PC-9 (cell line): ENCODE results near the gene ALDH2. TPM values are rescaled to one million over a fixed set of nuclear protein-coding genes. Genes with fewer than 3 reads are reported as not detected.

Experiments
- BruUV-seq: library from RNA; stranded (reverse); fragments of 400-500 nt; replicated peaks from 2 replicates; lab custom pipeline; 2021; lab: Mats Ljungman, UMichigan
- CTCF ChIA-PET: fragments of 300-600 bp; sonication (Branson Sonifier 250); formaldehyde crosslinking; loops from one replicate; lab custom pipeline; 2022; ENCODE audit warnings: antibody characterized with exemption; lab: Charles Lee
- POLR2A ChIA-PET: fragments of 300-600 bp; sonication (Branson Sonifier 250); formaldehyde crosslinking; loops from one replicate; lab custom pipeline; 2022; ENCODE audit warnings: antibody characterized with exemption; ENCODE audit not compliant: unreplicated experiment; lab: Charles Lee
- DNase-seq, 2 experiments: peaks; one replicate each; pipeline versions ENCODE4 v3.0.0 to v3.0.0-alpha.2; 2015 to 2022; ENCODE audit warnings: mixed read lengths in 1 of 2
- H2AFZ ChIP-seq: fragments of 200-600 bp; sonication (generic); 2 replicates; pipeline ENCODE4 v1.8.1; 2017; ENCODE audit warnings: antibody characterized with exemption
- H3F3A ChIP-seq: fragments of 200-600 bp; sonication (generic); 2 replicates; pipeline ENCODE4 v1.8.1; 2017; ENCODE audit warnings: antibody characterized with exemption, mild to moderate bottlenecking, low read depth; ENCODE audit not compliant: insufficient read depth
- H3K27ac ChIP-seq: fragments of 200-600 bp; sonication (generic); 2 replicates; pipeline ENCODE4 v1.6.1; 2016; ENCODE audit warnings: mixed run types
- H3K27me3 ChIP-seq: fragments of 200-600 bp; sonication (generic); 2 replicates; pipeline ENCODE4 v1.6.1; 2016; ENCODE audit warnings: low read depth, mixed run types; ENCODE audit not compliant: insufficient read depth
- H3K36me3 ChIP-seq: fragments of 200-600 bp; sonication (generic); 2 replicates; pipeline ENCODE4 v1.6.1; 2016; ENCODE audit warnings: low read depth, mixed run types
- H3K4me1 ChIP-seq: fragments of 200-600 bp; sonication (generic); replicated peaks from 2 replicates; pipeline ENCODE4 v1.6.1; 2016; ENCODE audit warnings: mixed run types; ENCODE audit not compliant: insufficient read depth
- H3K4me2 ChIP-seq: fragments of 200-600 bp; sonication (generic); 2 replicates; pipeline ENCODE4 v1.6.1; 2017; ENCODE audit warnings: mixed run types
- H3K4me3 ChIP-seq: fragments of 200-600 bp; sonication (generic); 2 replicates; pipeline ENCODE4 v1.6.1; 2016; ENCODE audit warnings: mixed run types
- H3K79me2 ChIP-seq: fragments of 200-600 bp; sonication (generic); 2 replicates; pipeline ENCODE4 v1.6.1; 2017; ENCODE audit warnings: low read depth, mixed run types
- H3K9me2 ChIP-seq: fragments of 200-600 bp; sonication (generic); 2 replicates; pipeline ENCODE4 v1.8.1; 2017; ENCODE audit warnings: mild to moderate bottlenecking; ENCODE audit not compliant: insufficient read depth
- H3K9me3 ChIP-seq: fragments of 200-600 bp; sonication (generic); 2 replicates; pipeline ENCODE4 v1.8.1; 2016; ENCODE audit warnings: low read depth; ENCODE audit not compliant: insufficient read depth
- H4K20me1 ChIP-seq: fragments of 200-600 bp; sonication (generic); 2 replicates; pipeline ENCODE4 v1.8.1; 2017; ENCODE audit not compliant: insufficient read depth
- EZH2 ChIP-seq: fragments of 200-600 bp; sonication (generic); IDR thresholded peaks from 2 replicates; pipeline ENCODE4 v1.8.0; 2017; ENCODE audit warnings: antibody characterized with exemption, low read depth
- intact Hi-C: fragments of 100-400 bp; cut with micrococcal nuclease; formaldehyde crosslinking; loops from one replicate; pipeline ENCODE4 v1.10.0; 2022; ENCODE audit not compliant: unreplicated experiment
- total RNA-seq: library from RNA; stranded (reverse); gene quantifications from 2 replicates; pipeline ENCODE4 v1.2.3, GENCODE V29; 2021
- TF ChIP-seq, protein P1 (sequence below): fragments of 200-600 bp; sonication (generic); conservative IDR thresholded peaks from 2 replicates; pipeline ENCODE4 v1.6.1; 2017; ENCODE audit warnings: mixed run types, antibody characterized with exemption, mild to moderate bottlenecking, moderate library complexity

The ALDH2 gene
- total RNA-seq, 1 experiment from 2014 or later = 38.9 TPM

DNA sequence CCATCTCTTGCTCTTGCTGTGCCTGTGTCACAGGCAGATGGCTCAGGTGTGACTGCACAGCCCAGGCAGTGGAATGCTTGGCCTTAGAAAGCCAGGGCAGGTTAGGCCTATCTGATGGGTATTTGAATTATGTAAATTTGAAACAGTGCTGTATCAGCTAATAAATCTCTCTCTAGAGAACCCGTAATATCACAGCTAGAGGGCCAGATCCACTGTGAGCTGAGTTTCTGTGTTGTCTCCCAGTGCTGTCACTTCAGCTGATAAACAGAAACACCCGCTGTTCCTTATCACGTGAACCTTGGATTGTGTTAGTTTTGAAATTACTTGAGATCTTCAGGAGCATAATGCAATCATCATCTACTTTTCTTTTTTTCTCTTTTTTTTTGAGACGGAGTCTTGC lies 21.5 kb upstream of the ALDH2 start:
- no peaks in the 10 kb centered on the region for H3K79me2 ChIP-seq
- no peaks in the 10 kb centered on the region for H3K9me3 ChIP-seq
- H3K4me2 ChIP-seq = no peak overlapping the region
- DNase-seq = no peak
- no peaks in the 10 kb centered on the region for H3F3A ChIP-seq
- no peaks in the 10 kb centered on the region for H3K36me3 ChIP-seq
- no peaks in the 10 kb centered on the region for H3K4me1 ChIP-seq
- no peaks in the 10 kb centered on the region for H3K9me2 ChIP-seq
- no peak overlapping the region for H3K27ac ChIP-seq
- H3K4me3 ChIP-seq = no peak overlapping the region
- intact Hi-C loops = no loop called here
- ChIA-PET POLR2A (no interaction called here), CTCF (no interaction called here)
- no peaks in the 10 kb centered on the region for H3K27me3 ChIP-seq
- no peaks in the 10 kb centered on the region for H4K20me1 ChIP-seq
- TF ChIP-seq, protein P1, sequence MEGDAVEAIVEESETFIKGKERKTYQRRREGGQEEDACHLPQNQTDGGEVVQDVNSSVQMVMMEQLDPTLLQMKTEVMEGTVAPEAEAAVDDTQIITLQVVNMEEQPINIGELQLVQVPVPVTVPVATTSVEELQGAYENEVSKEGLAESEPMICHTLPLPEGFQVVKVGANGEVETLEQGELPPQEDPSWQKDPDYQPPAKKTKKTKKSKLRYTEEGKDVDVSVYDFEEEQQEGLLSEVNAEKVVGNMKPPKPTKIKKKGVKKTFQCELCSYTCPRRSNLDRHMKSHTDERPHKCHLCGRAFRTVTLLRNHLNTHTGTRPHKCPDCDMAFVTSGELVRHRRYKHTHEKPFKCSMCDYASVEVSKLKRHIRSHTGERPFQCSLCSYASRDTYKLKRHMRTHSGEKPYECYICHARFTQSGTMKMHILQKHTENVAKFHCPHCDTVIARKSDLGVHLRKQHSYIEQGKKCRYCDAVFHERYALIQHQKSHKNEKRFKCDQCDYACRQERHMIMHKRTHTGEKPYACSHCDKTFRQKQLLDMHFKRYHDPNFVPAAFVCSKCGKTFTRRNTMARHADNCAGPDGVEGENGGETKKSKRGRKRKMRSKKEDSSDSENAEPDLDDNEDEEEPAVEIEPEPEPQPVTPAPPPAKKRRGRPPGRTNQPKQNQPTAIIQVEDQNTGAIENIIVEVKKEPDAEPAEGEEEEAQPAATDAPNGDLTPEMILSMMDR = no peak
- TF ChIP-seq EZH2 = no peak
- H2AFZ ChIP-seq = no peak overlapping the region
- no TSS peak for BruUV-seq

DNA sequence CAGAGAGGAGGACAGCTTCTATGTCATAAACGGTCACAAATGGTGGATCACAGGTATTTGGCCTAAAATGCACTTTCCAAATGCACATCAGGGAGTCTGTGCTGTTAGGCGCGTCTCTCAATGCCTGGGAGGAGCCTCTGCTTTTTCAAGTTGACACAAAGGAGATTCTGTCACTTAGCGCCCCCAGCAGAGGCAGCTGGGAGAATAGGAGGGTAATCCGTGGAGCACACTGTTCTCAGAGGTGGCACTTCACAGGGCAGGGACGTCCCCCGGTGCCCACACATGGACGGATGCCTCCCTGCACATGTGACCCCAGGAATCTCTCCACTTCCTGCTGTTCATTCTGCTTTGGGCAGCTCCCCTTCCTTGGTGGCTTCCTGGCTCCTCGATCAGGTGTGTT lies 19.4 kb upstream of the ALDH2 start:
- Histone ChIP-seq H3K9me3 (no peaks in the 10 kb centered on the region), H3F3A (no peaks in the 10 kb centered on the region), H3K4me3 (no peak overlapping the region), H3K27me3 (no peaks in the 10 kb centered on the region), H3K4me1 (no peaks in the 10 kb centered on the region), H3K4me2 (no peak overlapping the region), H3K79me2 (no peaks in the 10 kb centered on the region), H3K27ac (no peak overlapping the region), H3K36me3 (0 out of 2 replicates have a peak, but pooled peaks cover 5% of the 10 kb centered on the region), H4K20me1 (no peaks in the 10 kb centered on the region), H3K9me2 (no peaks in the 10 kb centered on the region), H2AFZ (no peak overlapping the region)
- BruUV-seq = no TSS peak
- DNase-seq = no peak
- intact Hi-C loops = no loop called here
- no peak for TF ChIP-seq EZH2
- TF ChIP-seq, protein P1 = no peak
- CTCF ChIA-PET = no interaction called here
- POLR2A ChIA-PET = no interaction called here

DNA sequence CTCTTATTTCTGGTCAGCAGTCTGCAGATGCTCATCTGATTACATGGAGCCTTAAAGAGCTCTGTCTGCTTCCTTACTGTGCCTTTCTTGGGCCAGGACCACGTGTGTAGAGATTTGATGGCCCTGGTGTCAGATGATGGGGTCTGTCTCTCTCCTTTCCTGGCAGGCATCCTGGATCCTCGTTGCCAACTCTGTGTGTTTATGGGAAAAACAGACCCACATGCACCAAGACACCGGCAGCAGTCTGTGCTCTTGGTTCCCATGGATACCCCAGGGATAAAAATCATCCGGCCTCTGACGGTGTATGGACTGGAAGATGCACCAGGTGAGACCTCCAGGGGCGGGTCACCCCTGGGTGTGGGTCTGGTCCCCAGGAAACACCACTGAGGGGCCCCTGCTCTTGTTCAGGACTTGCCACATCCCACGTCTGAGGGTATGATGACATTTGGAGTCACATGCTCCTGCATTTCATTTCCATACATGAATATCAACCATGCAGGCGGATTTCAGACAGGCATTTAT lies 18.5 kb upstream of the ALDH2 start:
- CTCF ChIA-PET = no interaction called here
- Histone ChIP-seq H2AFZ (no peak overlapping the region), H3K4me3 (no peak overlapping the region), H3K79me2 (no peaks in the 10 kb centered on the region), H3K9me2 (no peaks in the 10 kb centered on the region), H3K4me2 (no peak overlapping the region), H3K27ac (no peak overlapping the region), H3K4me1 (no peaks in the 10 kb centered on the region), H3K36me3 (0 out of 2 replicates have a peak, but pooled peaks cover 5% of the 10 kb centered on the region), H3F3A (no peaks in the 10 kb centered on the region), H3K9me3 (no peaks in the 10 kb centered on the region), H3K27me3 (no peaks in the 10 kb centered on the region), H4K20me1 (no peaks in the 10 kb centered on the region)
- intact Hi-C loops = no loop called here
- POLR2A ChIA-PET = no interaction called here
- no peak for TF ChIP-seq EZH2
- TF ChIP-seq, protein P1 = no peak
- BruUV-seq = no TSS peak
- no peak for DNase-seq
